HG02981 (cell line): Measurements from ENCODE around the gene TAF4B.
"Not testable (repeated sequence)": the region's sequence is repeated elsewhere in the genome, so short reads cannot be mapped to it uniquely, and the experiment has no call there.

Source experiments
- ATAC-seq: cut with Tn5 transposase; IDR thresholded peaks from one replicate; pipeline ENCODE4 v1.9.1; 2021; ENCODE audit warnings: mild to moderate bottlenecking, moderate library complexity; ENCODE audit not compliant: unreplicated experiment

The TAF4B gene

GRCh38 chr18:26370037-26370436 is 143.8 kb downstream of the TAF4B start:
- ATAC-seq = no peak

GRCh38 chr18:26376105-26376504 is 149.9 kb downstream of the TAF4B start:
- ATAC-seq = no peak

GRCh38 chr18:26378701-26379100 is 152.5 kb downstream of the TAF4B start:
- no peak for ATAC-seq

- not testable (repeated sequence) for ATAC-seq
Observed at GRCh38 chr18:26381555-26381954, 155.3 kb downstream of the TAF4B start.

GRCh38 chr18:26383454-26384270 is 157.4 kb downstream of the TAF4B start:
- peak; percentile 86 for ATAC-seq

GRCh38 chr18:26386002-26386401 is 159.8 kb downstream of the TAF4B start:
- ATAC-seq = no peak

GRCh38 chr18:26386441-26386840 is 160.2 kb downstream of the TAF4B start:
- no peak for ATAC-seq

- no peak for ATAC-seq
Observed at GRCh38 chr18:26394047-26394654, 167.9 kb downstream of the TAF4B start.

GRCh38 chr18:26397019-26397418 is 170.8 kb downstream of the TAF4B start:
- ATAC-seq = no peak

- ATAC-seq = no peak
Observed at GRCh38 chr18:26403491-26403890, 177.2 kb downstream of the TAF4B start.

GRCh38 chr18:26405190-26405801 is 179.1 kb downstream of the TAF4B start:
- ATAC-seq = peak; percentile 73

- ATAC-seq = no peak
Observed at GRCh38 chr18:26406324-26406723, 180.1 kb downstream of the TAF4B start.

- ATAC-seq = no peak
Observed at GRCh38 chr18:26406854-26407517, 180.7 kb downstream of the TAF4B start.

- ATAC-seq = no peak
Observed at GRCh38 chr18:26407736-26408601, 181.7 kb downstream of the TAF4B start.

GRCh38 chr18:26409091-26409490 is 182.8 kb downstream of the TAF4B start:
- no peak for ATAC-seq

- ATAC-seq = no peak
Observed at GRCh38 chr18:26414901-26415440, 188.7 kb downstream of the TAF4B start.

GRCh38 chr18:26415631-26416030 is 189.4 kb downstream of the TAF4B start:
- no peak for ATAC-seq

- ATAC-seq = no peak
Observed at GRCh38 chr18:26416652-26417150, 190.5 kb downstream of the TAF4B start.

GRCh38 chr18:26417190-26417589 is 190.9 kb downstream of the TAF4B start:
- ATAC-seq = no peak

GRCh38 chr18:26418225-26418624 is 192.0 kb downstream of the TAF4B start:
- ATAC-seq = no peak
